Measurements from ENCODE around the gene BRF1. TPM values are rescaled to one million over a fixed set of nuclear protein-coding genes. Genes with fewer than 3 reads are reported as not detected.

Gene BRF1
- total RNA-seq, 2 experiments from 2014 or later: 23.7 to 26.4 TPM

DNA sequence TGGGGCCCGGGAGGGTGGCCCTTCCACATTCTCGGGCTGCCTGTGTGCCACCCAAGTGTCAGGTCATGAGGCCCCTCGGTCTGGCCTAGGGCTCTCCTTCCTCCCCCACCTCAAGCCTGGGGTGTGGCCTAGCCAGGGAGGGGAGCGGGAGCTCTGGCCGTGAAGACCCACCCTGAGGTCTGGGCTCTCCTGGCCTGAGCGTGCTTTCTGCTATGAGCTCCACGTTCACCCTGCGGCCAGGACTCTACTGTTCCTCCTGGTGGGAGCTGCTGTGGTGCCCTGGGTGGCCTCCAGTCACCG, 25.7 kb upstream of the BRF1 start:
- intact Hi-C loops (cut with micrococcal nuclease; ENCODE audit: unreplicated experiment): no loop called here
- no peak for DNase-seq (ENCODE audit: low spot score)
- Histone ChIP-seq H3K9me3 (ENCODE audit: low read length) (no peaks in the 10 kb centered on the region), H4K20me1 (ENCODE audit: insufficient read depth, low read length) (peaks cover 4% of the 10 kb centered on the region; the same call in 1 of the 2 replicates), H3K4me3 (ENCODE audit: low read depth, low read length, poor library complexity, severe bottlenecking) (no peak overlapping the region), H3K27ac (ENCODE audit: low read depth, low read length, poor library complexity, severe bottlenecking) (no peak overlapping the region), H3K4me1 (ENCODE audit: insufficient read depth, low read length, poor library complexity, severe bottlenecking) (no peaks in the 10 kb centered on the region), H3K4me2 (ENCODE audit: low read length) (no peak overlapping the region), H3K79me2 (ENCODE audit: insufficient read depth, low read depth, low read length) (no peaks in the 10 kb centered on the region), H3K36me3 (ENCODE audit: insufficient read depth, low read length) (no peaks in the 10 kb centered on the region), H3K9me2 (ENCODE audit: insufficient read depth, low read length) (no peaks in the 10 kb centered on the region), H2AFZ (ENCODE audit: low read length) (no peak overlapping the region)
- TF ChIP-seq, protein P1, sequence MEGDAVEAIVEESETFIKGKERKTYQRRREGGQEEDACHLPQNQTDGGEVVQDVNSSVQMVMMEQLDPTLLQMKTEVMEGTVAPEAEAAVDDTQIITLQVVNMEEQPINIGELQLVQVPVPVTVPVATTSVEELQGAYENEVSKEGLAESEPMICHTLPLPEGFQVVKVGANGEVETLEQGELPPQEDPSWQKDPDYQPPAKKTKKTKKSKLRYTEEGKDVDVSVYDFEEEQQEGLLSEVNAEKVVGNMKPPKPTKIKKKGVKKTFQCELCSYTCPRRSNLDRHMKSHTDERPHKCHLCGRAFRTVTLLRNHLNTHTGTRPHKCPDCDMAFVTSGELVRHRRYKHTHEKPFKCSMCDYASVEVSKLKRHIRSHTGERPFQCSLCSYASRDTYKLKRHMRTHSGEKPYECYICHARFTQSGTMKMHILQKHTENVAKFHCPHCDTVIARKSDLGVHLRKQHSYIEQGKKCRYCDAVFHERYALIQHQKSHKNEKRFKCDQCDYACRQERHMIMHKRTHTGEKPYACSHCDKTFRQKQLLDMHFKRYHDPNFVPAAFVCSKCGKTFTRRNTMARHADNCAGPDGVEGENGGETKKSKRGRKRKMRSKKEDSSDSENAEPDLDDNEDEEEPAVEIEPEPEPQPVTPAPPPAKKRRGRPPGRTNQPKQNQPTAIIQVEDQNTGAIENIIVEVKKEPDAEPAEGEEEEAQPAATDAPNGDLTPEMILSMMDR (conservative IDR thresholded peaks at IDR 0.05; ENCODE audit: low read length): no peak
- TF ChIP-seq EZH2phosphoT487 (IDR thresholded peaks at IDR 0.05; ENCODE audit: borderline replicate concordance, low read depth, low read length): no peak
- ChIA-PET CTCF (ENCODE audit: unreplicated experiment) (no interaction called here), POLR2A (no interaction called here)
- no TSS peak for BruUV-seq (replicated peaks)

DNA sequence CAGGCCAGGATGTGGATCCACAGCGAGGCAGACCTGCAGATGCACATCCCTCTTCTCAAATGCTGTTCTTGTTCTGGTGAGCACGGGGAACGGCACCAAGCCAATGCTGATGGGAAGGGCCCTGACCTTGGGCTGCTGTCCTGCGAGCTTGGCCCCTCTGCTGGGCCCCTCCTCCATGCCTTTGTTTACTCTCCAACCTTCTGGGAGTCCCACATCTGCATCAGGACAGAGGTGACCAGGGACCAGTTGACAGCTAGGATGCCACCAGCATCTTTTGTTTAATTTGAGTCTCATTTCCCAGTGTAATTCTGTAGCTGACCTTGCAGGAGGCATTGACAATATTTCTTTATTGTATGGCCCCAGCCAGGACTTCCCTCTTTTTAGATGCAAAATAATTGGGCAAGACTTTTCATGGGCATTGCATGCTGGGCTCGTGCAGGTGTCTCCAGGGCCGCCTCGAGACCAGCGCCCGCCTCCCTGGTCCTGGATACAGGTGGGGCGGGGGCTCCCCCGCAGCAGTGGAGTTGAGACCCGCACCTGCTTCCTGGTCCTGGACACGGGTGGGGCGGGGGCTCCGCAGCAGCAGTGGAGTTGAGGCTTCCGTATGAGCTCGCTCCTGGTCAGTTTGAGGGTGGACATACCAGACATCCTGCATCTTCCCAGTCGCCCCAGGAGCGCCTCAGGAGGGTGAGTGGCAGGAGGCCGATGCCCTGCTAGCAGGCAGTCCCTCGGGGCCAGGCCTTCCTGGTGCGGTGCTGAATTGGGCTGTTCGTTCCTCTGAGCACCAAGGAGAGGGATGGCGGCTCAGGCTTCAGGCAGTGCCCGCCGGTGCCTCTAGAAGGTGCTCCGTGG, 25.1 kb upstream of the BRF1 start:
- H3K4me2 ChIP-seq (ENCODE audit: low read length): no peak overlapping the region
- no TSS peak for BruUV-seq (replicated peaks)
- H3K4me1 ChIP-seq (ENCODE audit: insufficient read depth, low read length, poor library complexity, severe bottlenecking): no peaks in the 10 kb centered on the region
- TF ChIP-seq, protein P1 (conservative IDR thresholded peaks at IDR 0.05; ENCODE audit: low read length): no peak
- no peak for TF ChIP-seq EZH2phosphoT487 (IDR thresholded peaks at IDR 0.05; ENCODE audit: borderline replicate concordance, low read depth, low read length)
- no peaks in the 10 kb centered on the region for H3K9me3 ChIP-seq (ENCODE audit: low read length)
- H3K27ac ChIP-seq (ENCODE audit: low read depth, low read length, poor library complexity, severe bottlenecking): no peak overlapping the region
- CTCF ChIA-PET (ENCODE audit: unreplicated experiment): no interaction called here
- H3K36me3 ChIP-seq (ENCODE audit: insufficient read depth, low read length): no peaks in the 10 kb centered on the region
- POLR2A ChIA-PET: no interaction called here
- DNase-seq (ENCODE audit: low spot score): no peak
- intact Hi-C loops (cut with micrococcal nuclease; ENCODE audit: unreplicated experiment): no loop called here
- no peaks in the 10 kb centered on the region for H3K79me2 ChIP-seq (ENCODE audit: insufficient read depth, low read depth, low read length)
- H4K20me1 ChIP-seq (ENCODE audit: insufficient read depth, low read length): no peaks in the 10 kb centered on the region
- no peak overlapping the region for H2AFZ ChIP-seq (ENCODE audit: low read length)
- H3K4me3 ChIP-seq (ENCODE audit: low read depth, low read length, poor library complexity, severe bottlenecking): no peak overlapping the region
- H3K9me2 ChIP-seq (ENCODE audit: insufficient read depth, low read length): no peaks in the 10 kb centered on the region

DNA sequence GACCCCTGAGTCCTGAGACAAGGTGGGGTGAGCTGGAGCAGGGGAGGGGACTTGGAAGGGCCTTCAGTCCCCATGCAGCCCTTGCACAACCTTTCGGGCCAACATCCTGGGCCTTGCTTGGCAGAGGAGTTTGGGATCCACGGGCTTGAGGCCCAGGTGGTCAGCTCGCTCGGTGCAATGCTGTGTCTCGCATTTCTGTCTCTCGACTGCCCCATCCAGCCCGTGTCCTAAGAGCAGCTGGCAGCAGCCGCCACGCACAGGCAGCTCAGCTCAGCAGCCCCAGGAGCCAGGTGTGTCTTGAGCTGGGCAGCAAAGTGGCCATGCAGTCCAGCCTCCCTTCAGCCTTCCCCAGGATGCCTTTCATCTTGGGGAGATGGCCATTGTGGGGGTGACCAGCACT, 24.5 kb upstream of the BRF1 start:
- Histone ChIP-seq H3K4me3 (ENCODE audit: low read depth, low read length, poor library complexity, severe bottlenecking) (no peak overlapping the region), H3K4me2 (ENCODE audit: low read length) (no peak overlapping the region), H3K27ac (ENCODE audit: low read depth, low read length, poor library complexity, severe bottlenecking) (no peak overlapping the region), H3K4me1 (ENCODE audit: insufficient read depth, low read length, poor library complexity, severe bottlenecking) (no peaks in the 10 kb centered on the region), H4K20me1 (ENCODE audit: insufficient read depth, low read length) (no peaks in the 10 kb centered on the region), H3K36me3 (ENCODE audit: insufficient read depth, low read length) (no peaks in the 10 kb centered on the region), H3K9me3 (ENCODE audit: low read length) (no peaks in the 10 kb centered on the region), H2AFZ (ENCODE audit: low read length) (no peak overlapping the region), H3K9me2 (ENCODE audit: insufficient read depth, low read length) (no peaks in the 10 kb centered on the region), H3K79me2 (ENCODE audit: insufficient read depth, low read depth, low read length) (no peaks in the 10 kb centered on the region)
- ChIA-PET POLR2A (no interaction called here), CTCF (ENCODE audit: unreplicated experiment) (no interaction called here)
- TF ChIP-seq, protein P1 (conservative IDR thresholded peaks at IDR 0.05; ENCODE audit: low read length): no peak
- no peak for TF ChIP-seq EZH2phosphoT487 (IDR thresholded peaks at IDR 0.05; ENCODE audit: borderline replicate concordance, low read depth, low read length)
- no TSS peak for BruUV-seq (replicated peaks)
- intact Hi-C loops (cut with micrococcal nuclease; ENCODE audit: unreplicated experiment): no loop called here
- no peak for DNase-seq (ENCODE audit: low spot score)

All from OCI-LY7 (cell line).